Endothelial cell of umbilical vein (primary cell): ENCODE results near the gene LHPP.

ENCODE experiments used
- EZH2 ChIP-seq: IDR thresholded peaks from 2 replicates; pipeline ENCODE4 v1.6.1; 2012; ENCODE audit warnings: borderline replicate concordance, low read depth, mild to moderate bottlenecking, moderate library complexity, low read length, inconsistent platforms; ENCODE audit not compliant: severe bottlenecking
- GATA2 ChIP-seq: IDR thresholded peaks from 2 replicates; pipeline ENCODE4 v1.7.0; 2011; ENCODE audit warnings: low read depth, mild to moderate bottlenecking, moderate library complexity, mixed read lengths, low read length; ENCODE audit not compliant: insufficient read length, insufficient read depth
- JUN ChIP-seq: IDR thresholded peaks from 2 replicates; pipeline ENCODE4 v1.6.1; 2011; ENCODE audit warnings: borderline replicate concordance, low read depth; ENCODE audit not compliant: insufficient read length, insufficient read depth
- POLR2A ChIP-seq: IDR thresholded peaks from 2 replicates; pipeline ENCODE4 v1.6.1; 2012; ENCODE audit warnings: low read depth, mild to moderate bottlenecking, control low read depth, low read length
- POLR2AphosphoS5 ChIP-seq: IDR thresholded peaks from 2 replicates; pipeline ENCODE4 v1.6.1; 2012; ENCODE audit warnings: low read depth, mild to moderate bottlenecking, control low read depth, low read length, moderate library complexity; ENCODE audit not compliant: insufficient read depth
- TF ChIP-seq, protein P1 (sequence below), 2 donors: IDR thresholded peaks; 1 replicate in 1 of 2; 2 replicates in 1 of 2; pipeline ENCODE4 v1.5.1; 2011; ENCODE audit warnings: low read length in 2 of 2, mild to moderate bottlenecking in 2 of 2, moderate library complexity in 2 of 2, control low read depth in 1 of 2, inconsistent platforms in 1 of 2, low read depth in 1 of 2; ENCODE audit not compliant: insufficient read depth in 1 of 2; ENCODE audit errors: extremely low read depth in 1 of 2
- TF ChIP-seq, protein P2 (sequence below): IDR thresholded peaks from 2 replicates; pipeline ENCODE4 v1.6.1; 2011; ENCODE audit not compliant: insufficient read depth, insufficient read length

DNA sequence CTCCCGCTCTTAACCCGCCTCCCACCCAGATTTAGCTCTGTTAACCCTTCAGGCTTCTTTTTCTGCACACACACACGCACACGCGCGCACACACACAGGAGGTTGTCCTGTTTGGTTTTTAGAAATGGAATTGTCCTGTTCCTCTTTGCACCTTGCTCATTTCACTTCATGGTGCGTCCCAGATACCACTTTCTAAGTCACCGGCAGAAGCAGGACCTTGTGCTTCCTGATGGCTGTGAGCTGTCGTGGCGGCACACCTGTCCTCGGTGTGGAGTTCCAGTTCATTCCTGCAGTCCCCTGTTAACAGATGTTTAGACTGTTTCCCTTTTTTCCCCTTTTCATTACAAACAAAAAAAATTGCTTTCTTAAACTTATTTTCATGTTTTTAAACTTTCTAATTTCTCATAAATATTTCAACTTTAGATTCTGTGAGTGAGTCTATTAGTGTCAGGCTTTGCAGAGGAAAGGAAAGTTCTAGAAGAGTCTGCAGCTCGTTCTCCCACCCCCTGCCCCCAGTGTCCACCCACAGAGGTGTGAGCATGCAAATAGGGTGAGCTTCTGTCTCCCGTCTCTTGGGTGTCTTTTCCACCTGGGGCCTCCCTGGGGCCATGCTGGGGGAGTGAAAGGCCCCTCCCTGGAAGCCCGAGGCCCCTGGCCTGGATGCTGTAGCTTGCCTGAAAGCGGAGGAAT is 85.5 kb downstream of the LHPP start:
- TF ChIP-seq POLR2A, result no peak
- no peak for TF ChIP-seq EZH2
- TF ChIP-seq, protein P1, sequence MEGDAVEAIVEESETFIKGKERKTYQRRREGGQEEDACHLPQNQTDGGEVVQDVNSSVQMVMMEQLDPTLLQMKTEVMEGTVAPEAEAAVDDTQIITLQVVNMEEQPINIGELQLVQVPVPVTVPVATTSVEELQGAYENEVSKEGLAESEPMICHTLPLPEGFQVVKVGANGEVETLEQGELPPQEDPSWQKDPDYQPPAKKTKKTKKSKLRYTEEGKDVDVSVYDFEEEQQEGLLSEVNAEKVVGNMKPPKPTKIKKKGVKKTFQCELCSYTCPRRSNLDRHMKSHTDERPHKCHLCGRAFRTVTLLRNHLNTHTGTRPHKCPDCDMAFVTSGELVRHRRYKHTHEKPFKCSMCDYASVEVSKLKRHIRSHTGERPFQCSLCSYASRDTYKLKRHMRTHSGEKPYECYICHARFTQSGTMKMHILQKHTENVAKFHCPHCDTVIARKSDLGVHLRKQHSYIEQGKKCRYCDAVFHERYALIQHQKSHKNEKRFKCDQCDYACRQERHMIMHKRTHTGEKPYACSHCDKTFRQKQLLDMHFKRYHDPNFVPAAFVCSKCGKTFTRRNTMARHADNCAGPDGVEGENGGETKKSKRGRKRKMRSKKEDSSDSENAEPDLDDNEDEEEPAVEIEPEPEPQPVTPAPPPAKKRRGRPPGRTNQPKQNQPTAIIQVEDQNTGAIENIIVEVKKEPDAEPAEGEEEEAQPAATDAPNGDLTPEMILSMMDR (IDR thresholded peaks at IDR 0.05; ENCODE audit: extremely low read depth in 1 of 2, insufficient read depth in 1 of 2, low read depth in 1 of 2, low read length in 2 of 2), result no peak
- no peak for TF ChIP-seq POLR2AphosphoS5
- TF ChIP-seq JUN, result no peak
- TF ChIP-seq, protein P2, sequence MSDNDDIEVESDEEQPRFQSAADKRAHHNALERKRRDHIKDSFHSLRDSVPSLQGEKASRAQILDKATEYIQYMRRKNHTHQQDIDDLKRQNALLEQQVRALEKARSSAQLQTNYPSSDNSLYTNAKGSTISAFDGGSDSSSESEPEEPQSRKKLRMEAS, result no peak
- no peak for TF ChIP-seq GATA2
